ENCODE results near the gene MKI67. TPM values are rescaled to one million over a fixed set of nuclear protein-coding genes. Genes with fewer than 3 reads are reported as not detected.

MKI67 gene
- polyA plus RNA-seq, 2 of the 4 experiments (the other 2 are of a cell fraction), result 33.8 to 51.7 TPM

DNA sequence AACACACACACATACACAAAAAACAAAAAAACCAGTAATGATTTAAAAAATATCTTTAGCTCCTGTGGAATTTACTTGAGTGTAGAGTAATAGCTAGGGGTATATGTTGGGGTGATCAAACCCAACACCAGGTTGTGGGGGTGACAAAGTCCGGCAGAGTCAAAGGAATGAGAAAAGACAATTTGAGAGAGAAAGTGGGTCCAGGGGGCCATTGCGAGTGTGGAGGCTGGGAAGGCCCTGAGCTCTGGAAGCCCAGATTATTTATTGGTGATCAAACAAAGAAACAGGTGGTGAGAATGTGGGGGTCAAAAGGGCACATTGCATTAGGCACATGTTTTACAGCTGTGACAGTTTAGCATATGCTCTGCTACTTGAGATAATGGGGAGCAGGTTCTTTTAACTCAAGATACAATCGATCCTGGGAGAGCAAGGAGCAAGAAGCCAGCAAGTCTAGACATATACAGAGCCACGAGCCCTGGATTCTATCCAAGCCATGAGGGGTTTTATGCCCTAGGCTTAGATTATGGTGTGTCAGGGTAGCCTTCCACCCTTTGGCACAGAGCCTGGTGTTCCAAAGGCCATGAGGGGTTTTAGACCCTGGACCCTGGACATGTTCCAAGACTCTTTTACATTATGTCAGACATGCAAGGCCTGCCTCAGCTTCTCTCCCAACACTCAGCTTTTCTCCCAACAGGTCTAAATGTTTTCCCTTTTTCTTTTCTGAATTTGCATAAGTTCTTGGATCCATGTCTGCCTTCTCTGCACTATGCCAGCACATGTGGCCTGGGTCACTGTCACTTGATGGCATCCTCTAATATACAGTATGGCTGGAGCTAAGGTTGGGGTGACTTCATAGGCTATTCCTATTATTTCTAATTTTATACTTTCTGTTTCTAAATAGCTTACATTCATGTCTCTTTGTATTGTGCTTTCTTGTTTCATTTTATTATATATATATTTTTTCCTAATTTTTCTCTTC lies 48.6 kb upstream of the MKI67 start:
- H3K27ac ChIP-seq, result peak overlapping the region; percentile 50 to 66; a peak in 3 of 6 replicates
- H3K4me1 ChIP-seq, result peaks cover 32% of the 10 kb centered on the region
- H3K4me2 ChIP-seq, result peak overlapping the region; percentile 36; the same call in 1 of the 3 replicates
- WGBS (ENCODE audit: missing lambda C conversion rate), result 57% methylated on average over 4 of the region's 4 CpGs
- ChIA-PET POLR2A (no interaction called here), CTCF (interaction anchor here (0.9 to 1.9 kb wide), 4 partner anchors 10 to 37 kb away, joined by 3 to 6 read pairs (median 4); no protein-coding TSS in a partner anchor)
- H3K4me3 ChIP-seq, result no peak overlapping the region
- no peak for DNase-seq (ENCODE audit: low read depth in 1 of 2, low spot score in 1 of 2)
- ATAC-seq, result no peak
- no peak for FAIRE-seq
- TF ChIP-seq TP53 (CRISPR knock-in tag; IDR thresholded peaks at IDR 0.05) (no peak), HOXB13 (CRISPR knock-in tag; IDR thresholded peaks at IDR 0.05; ENCODE audit: low read depth) (no peak), ELK1 (IDR thresholded peaks at IDR 0.05; ENCODE audit: low read depth, low read length) (no peak), CTCF (IDR thresholded peaks at IDR 0.05) (no peak), ZNF302 (CRISPR knock-in tag; IDR thresholded peaks at IDR 0.05) (no peak), CEBPB (IDR thresholded peaks at IDR 0.05) (no peak), KDM5A (IDR thresholded peaks at IDR 0.05) (no peak), FOSL2 (IDR thresholded peaks at IDR 0.05) (no peak), FOSL2 (CRISPR knock-in tag; IDR thresholded peaks at IDR 0.05) (no peak), CHD4 (IDR thresholded peaks at IDR 0.05; ENCODE audit: borderline replicate concordance) (no peak), POLR2A (IDR thresholded peaks at IDR 0.05; ENCODE audit: low read length) (no peak), HOXB5 (CRISPR knock-in tag; IDR thresholded peaks at IDR 0.05) (no peak)
- TF ChIP-seq, protein P1, sequence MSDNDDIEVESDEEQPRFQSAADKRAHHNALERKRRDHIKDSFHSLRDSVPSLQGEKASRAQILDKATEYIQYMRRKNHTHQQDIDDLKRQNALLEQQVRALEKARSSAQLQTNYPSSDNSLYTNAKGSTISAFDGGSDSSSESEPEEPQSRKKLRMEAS (IDR thresholded peaks at IDR 0.05), result no peak
- TF ChIP-seq, protein P2, sequence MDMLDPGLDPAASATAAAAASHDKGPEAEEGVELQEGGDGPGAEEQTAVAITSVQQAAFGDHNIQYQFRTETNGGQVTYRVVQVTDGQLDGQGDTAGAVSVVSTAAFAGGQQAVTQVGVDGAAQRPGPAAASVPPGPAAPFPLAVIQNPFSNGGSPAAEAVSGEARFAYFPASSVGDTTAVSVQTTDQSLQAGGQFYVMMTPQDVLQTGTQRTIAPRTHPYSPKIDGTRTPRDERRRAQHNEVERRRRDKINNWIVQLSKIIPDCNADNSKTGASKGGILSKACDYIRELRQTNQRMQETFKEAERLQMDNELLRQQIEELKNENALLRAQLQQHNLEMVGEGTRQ (IDR thresholded peaks at IDR 0.05), result no peak
- TF ChIP-seq, protein P3, sequence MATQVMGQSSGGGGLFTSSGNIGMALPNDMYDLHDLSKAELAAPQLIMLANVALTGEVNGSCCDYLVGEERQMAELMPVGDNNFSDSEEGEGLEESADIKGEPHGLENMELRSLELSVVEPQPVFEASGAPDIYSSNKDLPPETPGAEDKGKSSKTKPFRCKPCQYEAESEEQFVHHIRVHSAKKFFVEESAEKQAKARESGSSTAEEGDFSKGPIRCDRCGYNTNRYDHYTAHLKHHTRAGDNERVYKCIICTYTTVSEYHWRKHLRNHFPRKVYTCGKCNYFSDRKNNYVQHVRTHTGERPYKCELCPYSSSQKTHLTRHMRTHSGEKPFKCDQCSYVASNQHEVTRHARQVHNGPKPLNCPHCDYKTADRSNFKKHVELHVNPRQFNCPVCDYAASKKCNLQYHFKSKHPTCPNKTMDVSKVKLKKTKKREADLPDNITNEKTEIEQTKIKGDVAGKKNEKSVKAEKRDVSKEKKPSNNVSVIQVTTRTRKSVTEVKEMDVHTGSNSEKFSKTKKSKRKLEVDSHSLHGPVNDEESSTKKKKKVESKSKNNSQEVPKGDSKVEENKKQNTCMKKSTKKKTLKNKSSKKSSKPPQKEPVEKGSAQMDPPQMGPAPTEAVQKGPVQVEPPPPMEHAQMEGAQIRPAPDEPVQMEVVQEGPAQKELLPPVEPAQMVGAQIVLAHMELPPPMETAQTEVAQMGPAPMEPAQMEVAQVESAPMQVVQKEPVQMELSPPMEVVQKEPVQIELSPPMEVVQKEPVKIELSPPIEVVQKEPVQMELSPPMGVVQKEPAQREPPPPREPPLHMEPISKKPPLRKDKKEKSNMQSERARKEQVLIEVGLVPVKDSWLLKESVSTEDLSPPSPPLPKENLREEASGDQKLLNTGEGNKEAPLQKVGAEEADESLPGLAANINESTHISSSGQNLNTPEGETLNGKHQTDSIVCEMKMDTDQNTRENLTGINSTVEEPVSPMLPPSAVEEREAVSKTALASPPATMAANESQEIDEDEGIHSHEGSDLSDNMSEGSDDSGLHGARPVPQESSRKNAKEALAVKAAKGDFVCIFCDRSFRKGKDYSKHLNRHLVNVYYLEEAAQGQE (IDR thresholded peaks at IDR 0.05), result no peak
- H3K9me3 ChIP-seq, result peaks cover 3% of the 10 kb centered on the region; the same call in 1 of the 3 replicates

GRCh38 chr10:128173386-128173785 lies 47.2 kb upstream of the MKI67 start:
- peak; percentile 51 to 72; a peak in 3 of 6 replicates for ATAC-seq
- Histone ChIP-seq H3K27ac (peak overlapping the region; percentile 60 to 82), H3K4me3 (no peak overlapping the region), H3K9me3 (peaks cover 3% of the 10 kb centered on the region; the same call in 1 of the 3 replicates), H3K4me1 (peaks cover 32% of the 10 kb centered on the region), H3K4me2 (peak overlapping the region; percentile 48)
- peak in 1 of 2 experiments; percentile 75 for DNase-seq (ENCODE audit: low read depth in 1 of 2, low spot score in 1 of 2)
- WGBS (ENCODE audit: missing lambda C conversion rate), result 43% methylated on average over 1 of the region's 1 CpG
- TF ChIP-seq ZFP36 (IDR thresholded peaks at IDR 0.05; ENCODE audit: borderline replicate concordance, partially characterized antibody) (no peak), EHF (CRISPR knock-in tag; IDR thresholded peaks at IDR 0.05) (no peak), NPAS2 (CRISPR knock-in tag; IDR thresholded peaks at IDR 0.05; ENCODE audit: borderline replicate concordance) (no peak), E2F6 (IDR thresholded peaks at IDR 0.05; ENCODE audit: borderline replicate concordance, low read depth) (no peak), CEBPB (IDR thresholded peaks at IDR 0.05) (peak in 1 of 2 experiments; percentile 41; a peak in 1 of 4 replicates), FOSL2 (IDR thresholded peaks at IDR 0.05) (peak; percentile 27; the same call in 1 of the 2 replicates), FOSL2 (CRISPR knock-in tag; IDR thresholded peaks at IDR 0.05) (peak; percentile 64), SMC3 (IDR thresholded peaks at IDR 0.05) (no peak), CHD2 (IDR thresholded peaks at IDR 0.05; ENCODE audit: low read length, partially characterized antibody) (no peak)
- CTCF ChIA-PET, result interaction anchor here (0.6 to 2.4 kb wide), 4 partner anchors 11 to 38 kb away, joined by 4 to 8 read pairs (median 5); no protein-coding TSS in a partner anchor
- no peak for FAIRE-seq
- POLR2A ChIA-PET, result interaction anchor here (1.0 to 1.1 kb wide), 2 partner anchors 39 to 1937 kb away, joined by 3 to 4 read pairs; no protein-coding TSS in a partner anchor
